Stomach (tissue), 4 donors: ENCODE measurements around the gene WDR62.

ENCODE experiments used
- POLR2A ChIP-seq, 4 donors: fragments of 450-650 bp; IDR thresholded peaks; one replicate each; pipeline ENCODE4 v1.6.1; 2016; ENCODE audit warnings: antibody characterized with exemption in 4 of 4, control low read depth in 2 of 4, mild to moderate bottlenecking in 1 of 4, moderate library complexity in 1 of 4
- POLR2AphosphoS5 ChIP-seq, 3 donors: sonication (generic); formaldehyde crosslinking; IDR thresholded peaks; one replicate each; pipeline ENCODE4 v1.6.1; 2016; ENCODE audit warnings: antibody characterized with exemption in 3 of 3
- TF ChIP-seq, protein P1 (sequence below), 7 experiments: fragments of 450-650 bp in 4 of 7; fragments of 200-600 bp in 3 of 7; sonication (generic) in 3 of 7; IDR thresholded peaks; one replicate each; pipeline ENCODE4 v1.5.1; 2016 to 2019; ENCODE audit warnings: antibody characterized with exemption in 7 of 7, control low read depth in 2 of 7, mild to moderate bottlenecking in 1 of 7

DNA sequence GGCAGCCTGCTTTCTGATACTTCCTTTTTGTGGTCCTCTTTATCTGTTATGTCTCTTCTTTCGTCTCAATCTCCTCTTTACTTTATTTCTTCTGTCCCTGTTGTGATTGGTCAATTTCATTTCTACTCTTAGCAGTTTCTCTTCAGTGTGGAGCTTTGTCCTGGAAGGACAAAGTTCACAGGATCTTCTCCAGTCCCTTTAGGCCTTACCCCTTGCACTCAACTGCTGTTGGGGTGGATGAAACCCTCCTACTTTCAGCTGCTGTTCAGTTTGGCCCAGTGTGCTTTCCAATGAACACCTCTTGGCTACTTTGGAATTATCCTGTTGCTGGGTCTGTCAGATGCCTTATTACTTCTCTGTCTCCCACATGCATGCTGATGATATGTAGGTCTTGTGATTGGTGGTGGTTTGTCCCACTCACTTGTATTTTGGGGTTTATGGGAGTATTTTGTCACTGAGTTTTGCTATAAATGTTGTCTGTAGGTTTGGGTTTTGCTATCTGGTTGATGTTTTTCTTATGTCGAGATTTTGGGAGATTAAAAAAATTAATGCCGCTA, 24.8 kb downstream of the WDR62 start:
- TF ChIP-seq, protein P1, sequence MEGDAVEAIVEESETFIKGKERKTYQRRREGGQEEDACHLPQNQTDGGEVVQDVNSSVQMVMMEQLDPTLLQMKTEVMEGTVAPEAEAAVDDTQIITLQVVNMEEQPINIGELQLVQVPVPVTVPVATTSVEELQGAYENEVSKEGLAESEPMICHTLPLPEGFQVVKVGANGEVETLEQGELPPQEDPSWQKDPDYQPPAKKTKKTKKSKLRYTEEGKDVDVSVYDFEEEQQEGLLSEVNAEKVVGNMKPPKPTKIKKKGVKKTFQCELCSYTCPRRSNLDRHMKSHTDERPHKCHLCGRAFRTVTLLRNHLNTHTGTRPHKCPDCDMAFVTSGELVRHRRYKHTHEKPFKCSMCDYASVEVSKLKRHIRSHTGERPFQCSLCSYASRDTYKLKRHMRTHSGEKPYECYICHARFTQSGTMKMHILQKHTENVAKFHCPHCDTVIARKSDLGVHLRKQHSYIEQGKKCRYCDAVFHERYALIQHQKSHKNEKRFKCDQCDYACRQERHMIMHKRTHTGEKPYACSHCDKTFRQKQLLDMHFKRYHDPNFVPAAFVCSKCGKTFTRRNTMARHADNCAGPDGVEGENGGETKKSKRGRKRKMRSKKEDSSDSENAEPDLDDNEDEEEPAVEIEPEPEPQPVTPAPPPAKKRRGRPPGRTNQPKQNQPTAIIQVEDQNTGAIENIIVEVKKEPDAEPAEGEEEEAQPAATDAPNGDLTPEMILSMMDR (IDR thresholded peaks at IDR 0.05): no peak
- TF ChIP-seq POLR2AphosphoS5 (IDR thresholded peaks at IDR 0.05) (no peak), POLR2A (IDR thresholded peaks at IDR 0.05) (no peak)
